ENCODE measurements around the gene TRIM62. TPM values are rescaled to one million over a fixed set of nuclear protein-coding genes. Genes with fewer than 3 reads are reported as not detected.

The TRIM62 gene
- total RNA-seq, 1 donor from 2014 or later: 10.8 TPM

- no peaks in the 10 kb centered on the region for H4K20me1 ChIP-seq (ENCODE audit: insufficient read depth, low read length)
- H3K4me3 ChIP-seq (ENCODE audit: insufficient read depth, low read depth, low read length): no peak overlapping the region
- peaks cover 42% of the 10 kb centered on the region for H3K4me1 ChIP-seq (ENCODE audit: insufficient read depth, low read length)
- Mint-ChIP-seq H3K27me3 (ENCODE audit: low read depth, unreplicated experiment) (no peaks in the 10 kb centered on the region), H3K4me3 (ENCODE audit: unreplicated experiment) (no peak overlapping the region), H3K36me3 (ENCODE audit: low read depth, unreplicated experiment) (peaks cover 25% of the 10 kb centered on the region), H3K9me3 (ENCODE audit: unreplicated experiment) (peaks cover 5% of the 10 kb centered on the region), H3K4me1 (ENCODE audit: low read depth, unreplicated experiment) (peaks cover 16% of the 10 kb centered on the region), H3K27ac (ENCODE audit: unreplicated experiment) (no peak overlapping the region)
- no peak overlapping the region for H3K4me2 ChIP-seq (ENCODE audit: low read length)
- no peak overlapping the region for H2AFZ ChIP-seq (ENCODE audit: low read depth, low read length)
- peaks cover 7% of the 10 kb centered on the region for H3K79me2 ChIP-seq (ENCODE audit: insufficient read depth, low read length)
- H3K36me3 ChIP-seq (ENCODE audit: insufficient read depth, low read length): no peaks in the 10 kb centered on the region
- peak; percentile 22 for DNase-seq (ENCODE audit: low read depth)
- H3K27me3 ChIP-seq (ENCODE audit: insufficient read depth, low read length): no peaks in the 10 kb centered on the region
- no peak overlapping the region for H3K9ac ChIP-seq (ENCODE audit: low read length)
- no peak for FAIRE-seq
- no peaks in the 10 kb centered on the region for H3K9me3 ChIP-seq (ENCODE audit: insufficient read depth, low read depth, low read length)
- H3K27ac ChIP-seq (ENCODE audit: low read depth, low read length): no peak overlapping the region
- TF ChIP-seq, protein P1, sequence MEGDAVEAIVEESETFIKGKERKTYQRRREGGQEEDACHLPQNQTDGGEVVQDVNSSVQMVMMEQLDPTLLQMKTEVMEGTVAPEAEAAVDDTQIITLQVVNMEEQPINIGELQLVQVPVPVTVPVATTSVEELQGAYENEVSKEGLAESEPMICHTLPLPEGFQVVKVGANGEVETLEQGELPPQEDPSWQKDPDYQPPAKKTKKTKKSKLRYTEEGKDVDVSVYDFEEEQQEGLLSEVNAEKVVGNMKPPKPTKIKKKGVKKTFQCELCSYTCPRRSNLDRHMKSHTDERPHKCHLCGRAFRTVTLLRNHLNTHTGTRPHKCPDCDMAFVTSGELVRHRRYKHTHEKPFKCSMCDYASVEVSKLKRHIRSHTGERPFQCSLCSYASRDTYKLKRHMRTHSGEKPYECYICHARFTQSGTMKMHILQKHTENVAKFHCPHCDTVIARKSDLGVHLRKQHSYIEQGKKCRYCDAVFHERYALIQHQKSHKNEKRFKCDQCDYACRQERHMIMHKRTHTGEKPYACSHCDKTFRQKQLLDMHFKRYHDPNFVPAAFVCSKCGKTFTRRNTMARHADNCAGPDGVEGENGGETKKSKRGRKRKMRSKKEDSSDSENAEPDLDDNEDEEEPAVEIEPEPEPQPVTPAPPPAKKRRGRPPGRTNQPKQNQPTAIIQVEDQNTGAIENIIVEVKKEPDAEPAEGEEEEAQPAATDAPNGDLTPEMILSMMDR (IDR thresholded peaks at IDR 0.05; ENCODE audit: insufficient read depth, low read depth, low read length): no peak
- no peak for TF ChIP-seq EZH2 (IDR thresholded peaks at IDR 0.05; ENCODE audit: insufficient read depth, low read length)
These were observed 14.0 kb downstream of the TRIM62 start for GRCh38 chr1:33167650-33168447.

DNA sequence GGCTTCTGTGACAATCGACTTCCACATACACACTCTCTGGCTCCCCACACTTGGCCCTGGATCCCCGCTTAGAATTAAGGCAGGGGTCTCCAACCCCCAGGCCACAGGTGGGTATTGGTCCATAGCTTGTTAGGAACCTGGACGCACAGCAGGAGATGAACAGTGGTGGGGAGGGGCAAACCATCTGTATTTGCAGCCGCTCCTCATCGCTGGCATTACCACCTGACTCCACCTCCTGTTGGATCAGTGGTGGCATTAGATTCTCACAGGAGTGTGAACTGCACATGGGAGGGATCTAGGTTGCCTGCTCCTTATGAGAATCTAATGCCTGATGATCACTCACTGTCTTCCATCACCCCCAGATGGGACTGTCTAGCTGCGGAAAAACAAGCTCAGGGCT is 16.0 kb downstream of the TRIM62 start:
- no peak overlapping the region for H3K4me3 ChIP-seq (ENCODE audit: insufficient read depth, low read depth, low read length)
- no peak overlapping the region for H3K27ac ChIP-seq (ENCODE audit: low read depth, low read length)
- Mint-ChIP-seq H3K4me1 (ENCODE audit: low read depth, unreplicated experiment) (peaks cover 16% of the 10 kb centered on the region), H3K27ac (ENCODE audit: unreplicated experiment) (no peak overlapping the region), H3K9me3 (ENCODE audit: unreplicated experiment) (peaks cover 5% of the 10 kb centered on the region), H3K36me3 (ENCODE audit: low read depth, unreplicated experiment) (peaks cover 27% of the 10 kb centered on the region), H3K27me3 (ENCODE audit: low read depth, unreplicated experiment) (no peaks in the 10 kb centered on the region), H3K4me3 (ENCODE audit: unreplicated experiment) (no peak overlapping the region)
- H3K9me3 ChIP-seq (ENCODE audit: insufficient read depth, low read depth, low read length): no peaks in the 10 kb centered on the region
- peaks cover 58% of the 10 kb centered on the region for H3K4me1 ChIP-seq (ENCODE audit: insufficient read depth, low read length)
- TF ChIP-seq, protein P1 (IDR thresholded peaks at IDR 0.05; ENCODE audit: insufficient read depth, low read depth, low read length): no peak
- no peak for TF ChIP-seq EZH2 (IDR thresholded peaks at IDR 0.05; ENCODE audit: insufficient read depth, low read length)
- DNase-seq (ENCODE audit: low read depth) (no peak), FAIRE-seq (no peak)
- no peak overlapping the region for H3K9ac ChIP-seq (ENCODE audit: low read length)
- H3K36me3 ChIP-seq (ENCODE audit: insufficient read depth, low read length): no peaks in the 10 kb centered on the region
- no peaks in the 10 kb centered on the region for H4K20me1 ChIP-seq (ENCODE audit: insufficient read depth, low read length)
- peaks cover 6% of the 10 kb centered on the region for H3K79me2 ChIP-seq (ENCODE audit: insufficient read depth, low read length)
- H3K27me3 ChIP-seq (ENCODE audit: insufficient read depth, low read length): no peaks in the 10 kb centered on the region
- no peak overlapping the region for H3K4me2 ChIP-seq (ENCODE audit: low read length)
- H2AFZ ChIP-seq (ENCODE audit: low read depth, low read length): no peak overlapping the region

GRCh38 chr1:33165209-33165608 is 16.6 kb downstream of the TRIM62 start:
- H3K4me2 ChIP-seq (ENCODE audit: low read length): no peak overlapping the region
- no peaks in the 10 kb centered on the region for H3K79me2 ChIP-seq (ENCODE audit: insufficient read depth, low read length)
- H3K4me3 ChIP-seq (ENCODE audit: insufficient read depth, low read depth, low read length): no peak overlapping the region
- no peak overlapping the region for H3K9ac ChIP-seq (ENCODE audit: low read length)
- H3K4me3 Mint-ChIP-seq (ENCODE audit: unreplicated experiment): no peak overlapping the region
- no peaks in the 10 kb centered on the region for H3K9me3 ChIP-seq (ENCODE audit: insufficient read depth, low read depth, low read length)
- FAIRE-seq (no peak), DNase-seq (ENCODE audit: low read depth) (no peak)
- H3K9me3 Mint-ChIP-seq (ENCODE audit: unreplicated experiment): peaks cover 5% of the 10 kb centered on the region
- H2AFZ ChIP-seq (ENCODE audit: low read depth, low read length): no peak overlapping the region
- peaks cover 16% of the 10 kb centered on the region for H3K4me1 Mint-ChIP-seq (ENCODE audit: low read depth, unreplicated experiment)
- no peak overlapping the region for H3K27ac Mint-ChIP-seq (ENCODE audit: unreplicated experiment)
- peaks cover 54% of the 10 kb centered on the region for H3K4me1 ChIP-seq (ENCODE audit: insufficient read depth, low read length)
- H3K36me3 ChIP-seq (ENCODE audit: insufficient read depth, low read length): no peaks in the 10 kb centered on the region
- H3K27me3 Mint-ChIP-seq (ENCODE audit: low read depth, unreplicated experiment): no peaks in the 10 kb centered on the region
- no peaks in the 10 kb centered on the region for H3K27me3 ChIP-seq (ENCODE audit: insufficient read depth, low read length)
- no peaks in the 10 kb centered on the region for H4K20me1 ChIP-seq (ENCODE audit: insufficient read depth, low read length)
- no peak overlapping the region for H3K27ac ChIP-seq (ENCODE audit: low read depth, low read length)
- H3K36me3 Mint-ChIP-seq (ENCODE audit: low read depth, unreplicated experiment): peaks cover 27% of the 10 kb centered on the region
- TF ChIP-seq EZH2 (IDR thresholded peaks at IDR 0.05; ENCODE audit: insufficient read depth, low read length): no peak
- TF ChIP-seq, protein P1 (IDR thresholded peaks at IDR 0.05; ENCODE audit: insufficient read depth, low read depth, low read length): no peak

Data from astrocyte (in vitro differentiated cells and primary cell).